NB4 (cell line): ENCODE results near the gene STARD13.

Experiments
- DNase-seq: peaks from one replicate; pipeline ENCODE4 v3.0.0; 2010; ENCODE audit warnings: low read depth
- H3K4me3 ChIP-seq: one replicate; pipeline ENCODE4 v1.5.1; 2011; ENCODE audit warnings: mild to moderate bottlenecking, low read depth, low read length, moderate library complexity
- CTCF ChIP-seq: IDR thresholded peaks from one replicate; pipeline ENCODE4 v1.5.1; 2012; ENCODE audit warnings: low read depth, low read length
- MAX ChIP-seq: IDR thresholded peaks from 2 replicates; pipeline ENCODE4 v1.6.1; 2011; ENCODE audit warnings: low read depth, low read length
- MYC ChIP-seq: IDR thresholded peaks from 2 replicates; pipeline ENCODE4 v1.6.1; 2011; ENCODE audit warnings: low read depth, low read length
- POLR2A ChIP-seq: IDR thresholded peaks from 2 replicates; pipeline ENCODE4 v1.6.1; 2011; ENCODE audit warnings: mild to moderate bottlenecking; ENCODE audit not compliant: insufficient read length; ENCODE audit errors: extremely low read depth

The STARD13 gene

GRCh38 chr13:33101835-33102234 lies 183.7 kb downstream of the STARD13 start:
- TF ChIP-seq MAX (no peak), CTCF (no peak), POLR2A (no peak), MYC (no peak)
- no peak for DNase-seq
- no peak overlapping the region for H3K4me3 ChIP-seq

GRCh38 chr13:33100886-33101285 lies 184.7 kb downstream of the STARD13 start:
- DNase-seq = no peak
- TF ChIP-seq MYC = no peak
- no peak for TF ChIP-seq POLR2A
- no peak for TF ChIP-seq CTCF
- no peak for TF ChIP-seq MAX
- H3K4me3 ChIP-seq = no peak overlapping the region

- no peak for TF ChIP-seq CTCF
- TF ChIP-seq MYC = no peak
- no peak for DNase-seq
- H3K4me3 ChIP-seq = no peak overlapping the region
Observed at GRCh38 chr13:33099860-33100259, 185.7 kb downstream of the STARD13 start.

GRCh38 chr13:33096886-33097605 lies 188.5 kb downstream of the STARD13 start:
- no peak overlapping the region for H3K4me3 ChIP-seq
- no peak for DNase-seq
- TF ChIP-seq CTCF (no peak), POLR2A (no peak)

GRCh38 chr13:33092073-33092987 lies 193.2 kb downstream of the STARD13 start:
- TF ChIP-seq MYC (no peak), MAX (no peak), CTCF (no peak), POLR2A (no peak)
- DNase-seq = no peak
- H3K4me3 ChIP-seq = no peak overlapping the region
